Measurements from ENCODE around the gene HS6ST2.
A peak's percentile ranks its signal among the peaks of the same experiment; 100 is the strongest.

HS6ST2 gene

DNA sequence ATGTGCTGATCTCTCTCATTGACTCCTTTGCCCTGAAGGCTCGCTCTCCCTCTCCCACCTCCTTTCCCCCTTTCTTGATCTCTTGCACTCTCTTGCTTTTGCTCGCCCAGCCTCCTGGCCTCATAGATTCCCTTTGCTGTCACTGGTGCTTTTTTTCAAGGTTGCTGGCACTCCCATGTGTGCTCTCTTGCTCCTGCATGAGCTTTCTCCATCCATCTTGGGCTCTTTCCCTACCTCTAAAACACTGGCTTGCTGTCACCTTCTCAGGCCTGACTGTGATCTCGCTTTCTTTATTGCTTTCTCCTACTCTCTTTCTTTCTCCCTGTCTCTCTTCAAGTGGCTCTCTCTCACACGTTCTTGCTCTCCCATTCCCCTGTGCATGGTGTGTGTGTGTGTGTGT, 202.0 kb downstream of the HS6ST2 start:
- Histone ChIP-seq H3K79me2 (ENCODE audit: low read length) (no peaks in the 10 kb centered on the region), H3K4me2 (ENCODE audit: low read depth, low read length) (no peak overlapping the region), H3K4me1 (ENCODE audit: low read length) (peaks cover 12% of the 10 kb centered on the region), H4K20me1 (ENCODE audit: insufficient read depth, low read length) (no peaks in the 10 kb centered on the region), H3K4me3 (ENCODE audit: low read length) (no peak overlapping the region), H3F3A (ENCODE audit: insufficient read depth, low read length) (peaks cover 1% of the 10 kb centered on the region; the same call in 1 of the 2 replicates), H3K9me2 (replicated peaks; ENCODE audit: insufficient read depth, low read length) (no peaks in the 10 kb centered on the region), H3K9ac (ENCODE audit: low read length) (no peak overlapping the region), H3K27ac (ENCODE audit: low read length) (no peak overlapping the region), H3K36me3 (replicated peaks; ENCODE audit: insufficient read depth, low read length) (no peaks in the 10 kb centered on the region), H3K9me3 (replicated peaks; ENCODE audit: insufficient read depth, low read length) (no peaks in the 10 kb centered on the region), H2AFZ (ENCODE audit: low read length) (no peak overlapping the region), H3K27me3 (replicated peaks; ENCODE audit: insufficient read depth, low read length) (no peaks in the 10 kb centered on the region)
- TF ChIP-seq EZH2phosphoT487 (IDR thresholded peaks at IDR 0.05; ENCODE audit: low read length) (no peak), EZH2 (optimal IDR thresholded peaks at IDR 0.05; ENCODE audit: low read depth, low read length) (no peak)
- TF ChIP-seq, protein P1, sequence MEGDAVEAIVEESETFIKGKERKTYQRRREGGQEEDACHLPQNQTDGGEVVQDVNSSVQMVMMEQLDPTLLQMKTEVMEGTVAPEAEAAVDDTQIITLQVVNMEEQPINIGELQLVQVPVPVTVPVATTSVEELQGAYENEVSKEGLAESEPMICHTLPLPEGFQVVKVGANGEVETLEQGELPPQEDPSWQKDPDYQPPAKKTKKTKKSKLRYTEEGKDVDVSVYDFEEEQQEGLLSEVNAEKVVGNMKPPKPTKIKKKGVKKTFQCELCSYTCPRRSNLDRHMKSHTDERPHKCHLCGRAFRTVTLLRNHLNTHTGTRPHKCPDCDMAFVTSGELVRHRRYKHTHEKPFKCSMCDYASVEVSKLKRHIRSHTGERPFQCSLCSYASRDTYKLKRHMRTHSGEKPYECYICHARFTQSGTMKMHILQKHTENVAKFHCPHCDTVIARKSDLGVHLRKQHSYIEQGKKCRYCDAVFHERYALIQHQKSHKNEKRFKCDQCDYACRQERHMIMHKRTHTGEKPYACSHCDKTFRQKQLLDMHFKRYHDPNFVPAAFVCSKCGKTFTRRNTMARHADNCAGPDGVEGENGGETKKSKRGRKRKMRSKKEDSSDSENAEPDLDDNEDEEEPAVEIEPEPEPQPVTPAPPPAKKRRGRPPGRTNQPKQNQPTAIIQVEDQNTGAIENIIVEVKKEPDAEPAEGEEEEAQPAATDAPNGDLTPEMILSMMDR (IDR thresholded peaks at IDR 0.05; ENCODE audit: low read length) = no peak
- no peak for DNase-seq

DNA sequence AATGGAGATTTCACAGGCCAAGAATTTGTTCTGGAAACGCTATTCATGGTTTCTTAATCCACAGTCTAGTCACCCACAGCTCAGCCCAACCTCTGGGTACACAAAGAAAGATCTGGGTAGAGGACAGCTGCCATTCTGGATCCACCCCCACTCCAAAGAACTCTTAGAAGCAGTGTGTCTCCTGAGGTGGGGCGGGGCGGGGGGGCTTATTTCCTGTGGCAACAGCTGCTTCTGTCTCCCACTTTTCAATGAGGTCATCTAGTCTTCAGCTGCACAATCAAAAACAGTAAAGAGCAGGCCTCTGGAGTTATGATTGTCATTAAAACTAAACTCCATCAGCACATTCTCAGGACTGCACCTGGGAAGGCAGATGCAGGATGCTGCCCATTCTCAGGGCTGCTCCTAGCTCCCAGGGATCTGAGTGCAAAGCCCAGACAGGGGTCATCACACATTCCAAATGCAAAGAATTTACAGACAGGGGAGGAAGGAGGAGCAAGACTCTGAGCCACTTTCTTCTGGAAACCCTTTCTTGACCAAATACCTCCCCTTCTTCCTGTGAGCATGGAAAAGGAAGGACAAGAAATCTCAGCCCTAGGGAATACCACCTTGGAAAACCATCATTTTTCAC, 207.3 kb downstream of the HS6ST2 start:
- Histone ChIP-seq H3K9me2 (replicated peaks; ENCODE audit: insufficient read depth, low read length) (no peaks in the 10 kb centered on the region), H3K27ac (ENCODE audit: low read length) (peak overlapping the region; percentile 87), H3K9ac (ENCODE audit: low read length) (peak overlapping the region; percentile 27; the same call in 1 of the 2 replicates), H3K4me3 (ENCODE audit: low read length) (no peak overlapping the region), H2AFZ (ENCODE audit: low read length) (peak overlapping the region; percentile 42), H3K27me3 (replicated peaks; ENCODE audit: insufficient read depth, low read length) (no peaks in the 10 kb centered on the region), H3K4me1 (ENCODE audit: low read length) (peaks cover 26% of the 10 kb centered on the region), H3K4me2 (ENCODE audit: low read depth, low read length) (peak overlapping the region; percentile 48), H3K79me2 (ENCODE audit: low read length) (no peaks in the 10 kb centered on the region), H3F3A (ENCODE audit: insufficient read depth, low read length) (peaks cover 10% of the 10 kb centered on the region), H4K20me1 (ENCODE audit: insufficient read depth, low read length) (no peaks in the 10 kb centered on the region), H3K36me3 (replicated peaks; ENCODE audit: insufficient read depth, low read length) (no peaks in the 10 kb centered on the region), H3K9me3 (replicated peaks; ENCODE audit: insufficient read depth, low read length) (no peaks in the 10 kb centered on the region)
- peak; percentile 59 for DNase-seq
- TF ChIP-seq, protein P1 (IDR thresholded peaks at IDR 0.05; ENCODE audit: low read length) = no peak
- no peak for TF ChIP-seq EZH2 (optimal IDR thresholded peaks at IDR 0.05; ENCODE audit: low read depth, low read length)
- no peak for TF ChIP-seq EZH2phosphoT487 (IDR thresholded peaks at IDR 0.05; ENCODE audit: low read length)

DNA sequence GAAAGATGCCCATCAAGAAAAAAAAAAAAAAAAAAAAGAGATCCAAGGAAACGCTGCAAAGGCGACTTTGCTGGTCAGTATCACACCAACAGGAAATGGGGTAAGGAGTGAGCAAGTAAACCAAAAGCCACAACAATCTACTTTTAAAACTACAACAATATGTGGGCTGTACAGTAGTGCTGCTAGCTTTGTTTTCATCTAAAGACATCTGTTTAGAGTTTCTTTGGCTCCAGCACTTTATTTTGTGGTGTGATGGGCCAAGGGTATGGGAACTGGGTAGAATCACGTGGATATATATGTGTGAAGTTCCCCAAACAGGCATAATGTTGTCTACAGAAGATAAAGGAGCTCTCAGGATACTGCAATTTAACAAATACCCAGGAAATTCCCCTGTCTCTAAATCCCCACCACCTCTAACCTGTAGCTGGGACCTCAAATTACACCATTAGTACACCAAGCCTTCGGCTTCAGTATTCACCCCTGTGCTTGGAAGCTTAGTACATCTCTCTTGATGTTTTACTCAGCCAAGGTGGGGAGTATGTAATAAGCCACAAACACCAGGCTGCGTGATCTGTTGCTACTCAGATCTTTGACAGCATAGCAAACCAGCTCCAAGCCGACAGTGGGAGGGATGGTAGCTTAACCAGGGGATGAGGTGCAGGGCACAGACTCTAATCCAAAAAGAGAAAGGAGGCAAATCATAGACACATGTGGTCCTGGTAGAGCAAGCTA, 207.9 kb downstream of the HS6ST2 start:
- Histone ChIP-seq H3K9me2 (replicated peaks; ENCODE audit: insufficient read depth, low read length) (no peaks in the 10 kb centered on the region), H3K4me3 (ENCODE audit: low read length) (no peak overlapping the region), H3K9me3 (replicated peaks; ENCODE audit: insufficient read depth, low read length) (no peaks in the 10 kb centered on the region), H3K4me2 (ENCODE audit: low read depth, low read length) (peak overlapping the region; percentile 48), H3K4me1 (ENCODE audit: low read length) (peaks cover 26% of the 10 kb centered on the region), H4K20me1 (ENCODE audit: insufficient read depth, low read length) (no peaks in the 10 kb centered on the region), H2AFZ (ENCODE audit: low read length) (peak overlapping the region; percentile 22), H3K9ac (ENCODE audit: low read length) (peak overlapping the region; percentile 27; the same call in 1 of the 2 replicates), H3F3A (ENCODE audit: insufficient read depth, low read length) (peaks cover 10% of the 10 kb centered on the region), H3K27ac (ENCODE audit: low read length) (peak overlapping the region; percentile 87), H3K79me2 (ENCODE audit: low read length) (no peaks in the 10 kb centered on the region), H3K36me3 (replicated peaks; ENCODE audit: insufficient read depth, low read length) (no peaks in the 10 kb centered on the region), H3K27me3 (replicated peaks; ENCODE audit: insufficient read depth, low read length) (no peaks in the 10 kb centered on the region)
- TF ChIP-seq EZH2 (optimal IDR thresholded peaks at IDR 0.05; ENCODE audit: low read depth, low read length) = no peak
- no peak for TF ChIP-seq EZH2phosphoT487 (IDR thresholded peaks at IDR 0.05; ENCODE audit: low read length)
- TF ChIP-seq, protein P1 (IDR thresholded peaks at IDR 0.05; ENCODE audit: low read length) = no peak
- peak; percentile 75 for DNase-seq

Measured in MM.1S (cell line).